Measurements from ENCODE around the gene COL4A2.

DNA sequence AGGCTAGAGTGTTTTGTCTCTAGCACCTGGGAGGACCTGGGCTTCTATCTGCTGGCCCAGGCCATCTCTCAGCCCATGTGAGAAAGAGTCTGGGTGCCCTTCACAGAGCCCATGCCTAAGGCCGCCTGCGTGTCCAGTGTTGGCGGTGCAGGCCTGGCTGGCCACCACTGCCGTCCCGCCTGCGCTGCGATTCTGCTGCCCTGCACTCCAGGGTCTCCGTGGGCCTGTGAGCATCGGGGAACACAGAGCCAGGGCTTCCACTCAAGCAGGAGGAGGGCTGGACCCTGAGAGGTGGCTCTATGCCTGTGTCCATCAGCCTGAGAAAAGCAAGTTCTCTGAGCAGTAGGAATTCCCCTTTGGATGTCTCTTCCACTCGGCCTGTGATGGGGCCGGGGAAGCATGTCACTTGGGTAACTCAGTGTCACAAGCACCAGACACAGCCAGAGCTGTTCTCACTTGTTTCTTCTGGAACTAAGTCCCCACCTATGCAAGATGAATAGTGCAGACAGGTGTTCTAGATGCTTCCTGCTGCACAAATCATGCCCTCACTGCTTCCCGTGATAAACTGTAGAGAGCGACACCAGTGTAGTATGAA is 160.5 kb downstream of the COL4A2 start:
- TF ChIP-seq, protein P1, sequence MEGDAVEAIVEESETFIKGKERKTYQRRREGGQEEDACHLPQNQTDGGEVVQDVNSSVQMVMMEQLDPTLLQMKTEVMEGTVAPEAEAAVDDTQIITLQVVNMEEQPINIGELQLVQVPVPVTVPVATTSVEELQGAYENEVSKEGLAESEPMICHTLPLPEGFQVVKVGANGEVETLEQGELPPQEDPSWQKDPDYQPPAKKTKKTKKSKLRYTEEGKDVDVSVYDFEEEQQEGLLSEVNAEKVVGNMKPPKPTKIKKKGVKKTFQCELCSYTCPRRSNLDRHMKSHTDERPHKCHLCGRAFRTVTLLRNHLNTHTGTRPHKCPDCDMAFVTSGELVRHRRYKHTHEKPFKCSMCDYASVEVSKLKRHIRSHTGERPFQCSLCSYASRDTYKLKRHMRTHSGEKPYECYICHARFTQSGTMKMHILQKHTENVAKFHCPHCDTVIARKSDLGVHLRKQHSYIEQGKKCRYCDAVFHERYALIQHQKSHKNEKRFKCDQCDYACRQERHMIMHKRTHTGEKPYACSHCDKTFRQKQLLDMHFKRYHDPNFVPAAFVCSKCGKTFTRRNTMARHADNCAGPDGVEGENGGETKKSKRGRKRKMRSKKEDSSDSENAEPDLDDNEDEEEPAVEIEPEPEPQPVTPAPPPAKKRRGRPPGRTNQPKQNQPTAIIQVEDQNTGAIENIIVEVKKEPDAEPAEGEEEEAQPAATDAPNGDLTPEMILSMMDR (IDR thresholded peaks at IDR 0.05 in 4 of 5, conservative IDR thresholded peaks at IDR 0.05 in 1 of 5), result no peak
- no peak for TF ChIP-seq POLR2A (IDR thresholded peaks at IDR 0.05)
